Uterus (tissue), 4 donors: ENCODE data around the gene CHRNE. TPM values are rescaled to one million over a fixed set of nuclear protein-coding genes. Genes with fewer than 3 reads are reported as not detected.

Experiments
- DNase-seq, 2 donors: peaks; one replicate each; pipeline ENCODE4 v3.0.0-alpha.2; 2019 to 2020
- H3K27ac ChIP-seq, 2 donors: fragments of 200-600 bp; sonication (generic); 1 replicate in 1 of 2; 2 replicates in 1 of 2; pipeline ENCODE4 v1.5.1; 2016 to 2018
- H3K27me3 ChIP-seq, 2 donors: fragments of 200-600 bp; sonication (generic); one replicate each; pipeline ENCODE4 v1.5.1; 2018 to 2019; ENCODE audit warnings: control low read depth in 1 of 2
- H3K36me3 ChIP-seq, 2 donors: fragments of 200-600 bp; sonication (generic); one replicate each; pipeline ENCODE4 v1.5.1; 2019; ENCODE audit warnings: control low read depth in 1 of 2
- H3K4me1 ChIP-seq, 2 donors: fragments of 200-600 bp; sonication (generic); one replicate each; pipeline ENCODE4 v1.5.1; 2018 to 2019; ENCODE audit warnings: control low read depth in 1 of 2
- H3K4me3 ChIP-seq, 2 donors: fragments of 200-600 bp; sonication (generic); 1 replicate in 1 of 2; 2 replicates in 1 of 2; pipeline ENCODE4 v1.5.1; 2018 to 2019; ENCODE audit warnings: mild to moderate bottlenecking in 1 of 2
- H3K9me3 ChIP-seq, 2 donors: fragments of 200-600 bp; sonication (generic); one replicate each; pipeline ENCODE4 v1.5.1; 2019; ENCODE audit warnings: control low read depth in 1 of 2
- CTCF ChIP-seq, 4 experiments: fragments of 200-600 bp in 2 of 4; fragments of 450-650 bp in 2 of 4; sonication (generic) in 2 of 4; IDR thresholded peaks; one replicate each; pipeline ENCODE4 v1.5.1; 2016 to 2019; ENCODE audit warnings: antibody characterized with exemption in 4 of 4, mild to moderate bottlenecking in 2 of 4, moderate library complexity in 1 of 4
- POLR2A ChIP-seq, 2 donors: fragments of 450-650 bp; IDR thresholded peaks; one replicate each; pipeline ENCODE4 v1.6.1; 2016; ENCODE audit warnings: antibody characterized with exemption in 2 of 2, mild to moderate bottlenecking in 1 of 2, moderate library complexity in 1 of 2
- intact Hi-C: fragments of 100-400 bp; cut with DNase I; formaldehyde crosslinking; loops from one replicate; pipeline ENCODE4 v1.15.1; 2023; ENCODE audit warnings: low total_unique reads
- total RNA-seq, 4 donors: library from RNA; depleted of rRNA in 3 of 4; stranded (reverse); fragments of >200 nt in 3 of 4; gene quantifications; one replicate each; pipeline versions ENCODE4 v1.1.0 to v1.2.4, GENCODE V29; 2014 to 2023
- donor health status: DM: yes; HTN: yes; CAD: no.

Gene CHRNE
- total RNA-seq, 4 donors from 2014 or later, result 0.79 to 0.83 TPM; not detected in 2

- H3K4me1 ChIP-seq, result peaks cover 12 to 14% of the 10 kb centered on the region in 2 donors
- H3K9me3 ChIP-seq, result no peaks in the 10 kb centered on the region
- peak within 1 kb of the TSS; percentile 90 to 92 for H3K4me3 ChIP-seq
- no peaks in the 10 kb centered on the region for H3K27me3 ChIP-seq
- peak in 1 of 4 experiments; percentile 35 for TF ChIP-seq CTCF (IDR thresholded peaks at IDR 0.05)
- TF ChIP-seq POLR2A (IDR thresholded peaks at IDR 0.05), result peak; percentile 37 to 77
- H3K36me3 ChIP-seq, result no peaks in the 10 kb centered on the region
- intact Hi-C loops, result no loop called here
- peak within 1 kb of the TSS; percentile 95 to 98 for H3K27ac ChIP-seq
- DNase-seq, result peak; percentile 97 to 98
These were observed 37.1 kb upstream of the CHRNE start, which contains the start of the genes RNF167 and SLC25A11 for GRCh38 chr17:4939796-4940554. TSS of gene RNF167 (plus strand) at chr17:4940268. CDS start at chr17:4940910, 642 bp downstream. TSS of gene SLC25A11 (minus strand) at chr17:4940046. CDS start at chr17:4939910, 136 bp downstream.

- intact Hi-C loops, result no loop called here
- H3K4me1 ChIP-seq, result peaks cover 12% of the 10 kb centered on the region in 2 donors
- H3K36me3 ChIP-seq, result no peaks in the 10 kb centered on the region
- TF ChIP-seq CTCF (IDR thresholded peaks at IDR 0.05) (no peak), POLR2A (IDR thresholded peaks at IDR 0.05) (no peak)
- H3K27me3 ChIP-seq, result no peaks in the 10 kb centered on the region
- peak overlapping the region; percentile 90 to 92 for H3K4me3 ChIP-seq
- peak overlapping the region; percentile 95 to 98 for H3K27ac ChIP-seq
- no peaks in the 10 kb centered on the region for H3K9me3 ChIP-seq
- DNase-seq, result no peak
These were observed 36.6 kb upstream of the CHRNE start for GRCh38 chr17:4939546-4939795.

- H3K36me3 ChIP-seq, result no peaks in the 10 kb centered on the region
- peak overlapping the region; percentile 95 to 98 for H3K27ac ChIP-seq
- intact Hi-C loops, result no loop called here
- H3K9me3 ChIP-seq, result no peaks in the 10 kb centered on the region
- H3K4me3 ChIP-seq, result peak overlapping the region; percentile 90 to 92
- no peak for DNase-seq
- peaks cover 12% of the 10 kb centered on the region in 2 donors for H3K4me1 ChIP-seq
- TF ChIP-seq POLR2A (IDR thresholded peaks at IDR 0.05), result no peak
- TF ChIP-seq CTCF (IDR thresholded peaks at IDR 0.05), result no peak
- H3K27me3 ChIP-seq, result no peaks in the 10 kb centered on the region
These were observed 36.0 kb upstream of the CHRNE start for GRCh38 chr17:4938688-4939545.

GRCh38 chr17:4938069-4938491 is 35.2 kb upstream of the CHRNE start:
- intact Hi-C loops, result no loop called here
- H3K9me3 ChIP-seq, result no peaks in the 10 kb centered on the region
- H3K36me3 ChIP-seq, result no peaks in the 10 kb centered on the region
- TF ChIP-seq POLR2A (IDR thresholded peaks at IDR 0.05) (no peak), CTCF (IDR thresholded peaks at IDR 0.05) (no peak)
- DNase-seq, result no peak
- peaks cover 12% of the 10 kb centered on the region in 2 donors for H3K4me1 ChIP-seq
- H3K27me3 ChIP-seq, result no peaks in the 10 kb centered on the region
- peak overlapping the region in 1 of 2 donors; percentile 98 for H3K27ac ChIP-seq
- no peak overlapping the region for H3K4me3 ChIP-seq

GRCh38 chr17:4937553-4937952 is 34.7 kb upstream of the CHRNE start:
- intact Hi-C loops, result no loop called here
- Histone ChIP-seq H3K4me1 (peaks cover 12% of the 10 kb centered on the region in 2 donors), H3K27ac (no peak overlapping the region), H3K36me3 (no peaks in the 10 kb centered on the region), H3K9me3 (no peaks in the 10 kb centered on the region), H3K27me3 (no peaks in the 10 kb centered on the region), H3K4me3 (no peak overlapping the region)
- TF ChIP-seq POLR2A (IDR thresholded peaks at IDR 0.05) (no peak), CTCF (IDR thresholded peaks at IDR 0.05) (no peak)
- no peak for DNase-seq
